ENCODE results near the gene HAUS6.
"Not testable (repeated sequence)": the region's sequence is repeated elsewhere in the genome, so short reads cannot be mapped to it uniquely, and the experiment has no call there.

The HAUS6 gene

GRCh38 chr9:19114680-19115270 is 12.1 kb upstream of the HAUS6 start:
- DNase-seq: no peak

- no peak for DNase-seq
Observed at GRCh38 chr9:19113964-19114679, 11.4 kb upstream of the HAUS6 start.

DNA sequence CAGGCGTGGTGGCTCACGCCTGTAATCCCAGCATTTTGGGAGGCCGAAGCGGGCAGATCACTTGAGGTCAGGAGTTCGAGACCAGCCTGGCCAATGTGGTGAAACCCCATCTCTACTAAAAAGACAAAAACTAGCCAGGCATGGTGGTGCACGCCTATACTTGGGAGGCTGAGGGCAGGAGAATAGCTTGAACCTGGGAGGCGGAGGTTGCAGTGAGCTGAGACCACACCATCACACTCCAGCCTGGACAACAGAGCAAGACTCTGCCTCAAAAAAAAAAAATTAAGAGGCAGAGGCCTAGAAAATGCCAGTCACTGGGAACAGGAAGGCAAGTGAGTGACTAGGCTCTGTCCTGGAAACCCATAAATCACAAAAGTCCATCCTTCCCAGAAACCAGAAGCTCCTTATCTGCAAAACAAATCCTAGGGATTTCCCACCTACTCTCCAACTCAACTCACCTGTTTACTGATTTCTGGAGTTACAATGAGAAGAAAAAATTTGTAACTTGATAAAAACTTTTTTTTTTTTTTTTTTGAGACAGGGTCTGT is 10.4 kb upstream of the HAUS6 start:
- DNase-seq: not testable (repeated sequence)

- DNase-seq: no peak
Observed at GRCh38 chr9:19108038-19108437, 5.3 kb upstream of the HAUS6 start.

DNA sequence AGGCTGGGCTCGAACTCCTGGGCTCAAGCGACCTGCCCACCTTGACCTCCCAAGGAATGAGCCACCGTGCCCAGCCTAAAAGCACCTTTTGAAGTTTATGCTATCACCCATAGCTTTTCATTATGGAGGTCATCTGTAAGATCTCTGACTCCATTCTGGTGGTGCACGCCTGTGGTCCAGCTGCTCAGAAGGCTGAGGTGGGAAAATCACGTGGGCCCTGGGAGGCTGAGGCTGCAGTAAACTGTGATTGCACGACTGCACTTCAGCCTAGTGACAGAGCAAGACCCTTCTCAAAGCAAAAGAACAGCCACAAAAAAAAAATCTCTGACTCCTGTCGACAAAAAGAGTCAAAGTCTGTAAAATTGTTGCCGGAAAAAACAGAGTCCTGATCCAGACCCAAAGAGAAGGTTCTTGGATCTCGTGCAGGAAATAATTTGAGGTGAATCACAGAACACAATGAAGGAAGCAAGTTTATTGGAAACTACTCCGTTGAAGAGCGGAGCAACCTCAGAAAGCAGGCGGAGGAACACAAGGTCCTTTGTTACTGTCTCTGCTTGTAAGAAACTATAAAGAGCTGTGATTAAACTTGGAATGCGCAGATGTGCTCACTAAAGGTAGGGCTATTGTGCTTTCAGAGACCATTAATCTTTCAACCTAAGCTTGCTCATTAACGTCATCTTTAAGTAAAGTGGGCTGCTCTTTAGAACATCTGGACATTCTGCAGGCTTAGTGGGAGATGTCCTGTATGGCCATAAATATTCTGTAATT is 2.0 kb upstream of the HAUS6 start:
- no peak for DNase-seq

GRCh38 chr9:19102181-19102630 is 498 bp downstream of the HAUS6 start:
- DNase-seq: peak; percentile 60

GRCh38 chr9:19101203-19101602 is 1.5 kb downstream of the HAUS6 start:
- no peak for DNase-seq

DNA sequence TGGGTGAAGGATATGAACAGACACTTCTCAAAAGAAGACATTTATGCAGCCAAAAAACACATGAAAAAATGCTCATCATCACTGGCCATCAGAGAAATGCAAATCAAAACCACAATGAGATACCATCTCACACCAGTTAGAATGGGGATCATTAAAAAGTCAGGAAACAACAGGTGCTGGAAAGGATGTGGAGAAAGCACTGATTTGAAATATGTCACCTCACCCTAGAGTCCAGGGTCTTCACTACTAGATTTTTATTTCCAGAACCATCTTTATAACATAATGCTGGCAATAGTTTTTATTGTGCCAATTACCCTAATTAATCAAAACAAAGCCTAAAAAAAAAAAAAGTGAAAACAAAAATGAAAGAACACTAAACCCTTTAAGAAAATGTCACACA is 5.3 kb downstream of the HAUS6 start:
- not testable (repeated sequence) for DNase-seq

DNA sequence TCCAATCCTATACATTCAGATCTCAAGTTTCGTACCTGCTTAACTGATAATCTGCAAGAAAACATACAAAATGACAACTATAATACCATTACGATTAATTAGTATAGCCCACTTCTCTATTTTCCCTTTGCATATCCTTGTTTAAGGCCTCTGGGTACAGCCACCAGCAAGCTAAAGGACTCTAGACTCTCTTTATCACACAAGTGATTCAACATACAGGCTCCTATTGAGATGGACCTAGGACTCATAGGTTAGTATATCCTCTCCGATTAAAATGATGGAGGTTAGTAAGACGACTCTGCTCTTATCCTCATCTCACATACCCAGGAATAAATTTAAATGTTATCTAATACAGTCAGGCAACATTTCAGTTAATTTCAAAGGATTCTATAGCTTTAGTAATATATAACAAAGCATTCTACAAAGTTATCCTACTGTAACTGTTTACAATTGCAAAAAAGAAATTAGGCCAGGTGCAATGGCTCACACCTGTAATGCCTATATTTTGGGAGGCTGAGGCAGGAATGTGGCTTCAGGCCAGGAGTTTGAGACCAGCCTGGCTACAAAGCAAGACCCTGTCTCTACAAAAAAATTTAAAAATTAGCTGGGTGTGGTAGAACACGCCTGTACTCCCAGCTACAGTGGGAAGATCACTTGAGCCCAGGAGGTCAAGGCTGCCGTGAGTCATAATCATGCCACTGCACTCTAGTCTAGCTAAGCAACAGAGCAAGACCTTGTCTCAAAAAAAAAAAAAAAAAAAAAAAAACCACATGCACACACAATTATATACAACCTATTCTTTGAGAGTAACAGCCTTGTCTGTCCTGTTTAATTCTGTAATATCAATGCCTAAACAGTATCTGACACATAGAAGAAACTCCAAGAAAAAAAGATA is 15.4 kb downstream of the HAUS6 start:
- DNase-seq: no peak

DNA sequence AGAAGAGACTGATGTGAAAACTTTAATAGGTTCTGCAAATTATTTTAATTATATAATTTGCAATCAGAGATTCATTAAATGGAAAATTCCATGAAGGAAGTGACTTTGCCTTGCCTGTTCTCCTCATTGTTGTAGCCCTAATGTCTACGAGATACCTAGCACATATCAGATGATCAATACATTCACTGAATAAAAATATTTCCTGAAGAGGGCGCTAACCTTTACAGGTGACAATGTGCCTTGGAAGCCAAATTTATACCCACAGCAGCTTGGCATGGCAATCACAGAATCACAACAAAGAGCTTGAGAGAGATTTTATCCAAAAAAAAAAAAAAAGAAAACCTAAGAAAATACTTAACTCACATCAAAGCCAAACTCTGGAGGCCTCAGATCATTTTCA is 17.4 kb downstream of the HAUS6 start:
- DNase-seq: no peak

DNA sequence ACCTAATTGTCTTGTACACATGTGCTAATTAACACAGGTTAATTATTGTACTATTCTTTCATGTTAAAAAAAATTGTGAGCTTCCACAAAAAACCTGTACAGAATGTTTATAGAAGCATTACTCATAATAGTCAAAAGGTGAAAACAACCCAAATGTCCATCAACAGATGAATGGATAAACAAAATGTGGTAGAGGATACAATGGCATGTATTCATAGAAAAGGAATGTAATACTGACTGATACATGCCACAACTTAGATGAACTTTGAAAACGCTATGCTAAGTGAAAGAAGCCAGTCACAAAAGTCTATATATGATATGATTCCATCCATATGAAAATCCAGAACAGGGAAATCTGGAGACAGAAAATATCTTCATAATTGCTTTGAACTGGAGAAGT is 27.9 kb downstream of the HAUS6 start:
- DNase-seq: no peak

GRCh38 chr9:19074229-19074628 is 28.5 kb downstream of the HAUS6 start:
- DNase-seq: no peak

DNA sequence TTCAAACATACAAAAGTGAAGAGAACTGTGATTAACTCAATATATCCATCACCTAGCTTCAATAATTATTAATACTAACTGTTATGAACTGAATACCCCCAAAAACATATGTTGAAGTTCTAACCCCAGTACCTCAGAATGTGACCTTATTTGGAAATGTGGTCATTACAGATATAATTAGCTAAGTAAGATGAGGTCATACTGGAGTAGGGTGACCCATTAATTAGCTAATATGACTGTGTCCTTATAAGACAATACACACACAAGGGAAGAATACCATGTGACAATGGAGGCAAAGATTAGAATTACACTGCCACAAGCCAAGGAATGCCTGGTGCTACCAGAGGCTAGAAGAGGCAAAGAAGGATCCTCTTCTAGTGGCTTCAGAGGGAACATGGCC is 45.7 kb downstream of the HAUS6 start:
- no peak for DNase-seq

- DNase-seq: no peak
Observed at GRCh38 chr9:19050637-19051591, 51.8 kb downstream of the HAUS6 start.

- peak; percentile 40 for DNase-seq
Observed at GRCh38 chr9:19049917-19050636, 52.6 kb downstream of the HAUS6 start.

DNA sequence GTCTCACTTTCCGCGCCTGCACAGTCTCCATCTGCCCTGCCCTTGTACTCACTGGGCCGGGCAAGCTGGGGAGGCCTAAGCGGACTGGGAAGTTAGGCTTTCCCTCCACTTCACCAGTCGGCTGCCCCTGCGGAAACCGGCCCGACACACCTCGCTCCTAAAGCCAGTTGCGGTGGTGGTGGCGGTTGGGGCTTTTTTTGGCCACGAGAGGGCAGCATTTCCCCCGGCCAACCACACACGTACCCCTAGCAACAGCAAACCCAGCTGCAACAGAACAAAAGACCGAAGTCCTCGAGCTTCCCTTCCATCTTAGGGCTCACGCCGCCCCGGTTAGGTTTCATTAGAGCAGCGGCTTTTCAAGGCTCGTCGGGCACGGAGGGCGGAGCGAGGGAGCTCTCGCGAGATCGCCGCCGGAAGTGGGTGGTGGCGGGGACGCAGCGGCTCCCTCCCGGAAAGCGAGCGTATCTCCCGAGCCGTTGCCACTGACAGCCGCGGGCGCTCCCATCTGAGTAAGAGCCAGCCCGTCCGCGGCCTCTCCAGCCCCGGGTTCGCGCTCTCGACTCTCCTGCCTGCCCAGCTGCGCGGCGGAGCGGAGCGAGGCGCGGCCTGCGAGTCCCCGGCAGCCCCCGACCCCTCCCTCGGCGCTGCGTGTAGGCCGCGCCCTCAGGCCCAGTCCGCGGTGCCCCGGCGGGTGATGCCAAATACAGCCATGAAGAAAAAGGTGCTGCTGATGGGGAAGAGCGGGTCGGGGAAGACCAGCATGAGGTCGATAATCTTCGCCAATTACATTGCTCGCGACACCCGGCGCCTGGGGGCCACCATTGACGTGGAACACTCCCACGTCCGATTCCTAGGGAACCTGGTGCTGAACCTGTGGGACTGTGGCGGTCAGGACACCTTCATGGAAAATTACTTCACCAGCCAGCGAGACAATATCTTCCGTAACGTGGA is 53.5 kb downstream of the HAUS6 start, which contains the start of gene RRAGA:
Gene RRAGA (plus strand): TSS at position 462 of the 951 bp plus-strand sequence. CDS start 233 bp downstream, at position 695.
- peak; percentile 98 for DNase-seq

- DNase-seq: no peak
Observed at GRCh38 chr9:19036611-19037010, 66.1 kb downstream of the HAUS6 start.

GRCh38 chr9:19033015-19033414 is 69.7 kb downstream of the HAUS6 start, which contains the start of gene SAXO1:
SAXO1 (minus strand) TSS chr9:19033209; CDS start chr9:19032908, 301 bp downstream.
- DNase-seq: no peak

- DNase-seq: no peak
Observed at GRCh38 chr9:19032406-19032805, 70.3 kb downstream of the HAUS6 start.

Data from activated CD4-positive, CD25-positive, alpha-beta regulatory T cell treated with anti-CD3 and anti-CD28 coated beads, Interleukin-2, amount 50 U/mL, for 72 hours (primary cell).